GM10847 (cell line): ENCODE results near the gene ZNRF3.

Experiments used
- POLR2A ChIP-seq: IDR thresholded peaks from 2 replicates; pipeline ENCODE4 v1.6.1; 2011; ENCODE audit not compliant: insufficient read length; ENCODE audit errors: extremely low read depth

Gene ZNRF3

DNA sequence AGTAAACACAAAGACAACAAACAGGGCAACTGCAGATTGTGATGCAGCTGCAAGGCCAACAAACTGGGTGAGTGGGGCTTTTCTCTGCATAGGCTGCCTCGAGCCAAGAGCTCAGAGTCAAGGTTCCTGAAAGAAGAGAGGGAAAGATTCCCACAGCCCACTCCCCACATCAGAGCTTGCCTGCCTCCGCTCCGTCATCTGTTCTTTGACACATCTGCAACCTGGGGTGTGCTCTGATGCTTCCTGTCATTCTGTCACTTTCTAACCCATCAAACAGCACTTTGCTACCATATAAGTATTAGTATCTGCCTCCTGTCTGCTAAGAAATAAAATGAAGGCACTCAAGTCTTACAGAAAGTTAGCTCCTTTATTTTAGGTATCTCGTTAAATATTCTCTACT, 131.4 kb downstream of the ZNRF3 start:
- TF ChIP-seq POLR2A: no peak

DNA sequence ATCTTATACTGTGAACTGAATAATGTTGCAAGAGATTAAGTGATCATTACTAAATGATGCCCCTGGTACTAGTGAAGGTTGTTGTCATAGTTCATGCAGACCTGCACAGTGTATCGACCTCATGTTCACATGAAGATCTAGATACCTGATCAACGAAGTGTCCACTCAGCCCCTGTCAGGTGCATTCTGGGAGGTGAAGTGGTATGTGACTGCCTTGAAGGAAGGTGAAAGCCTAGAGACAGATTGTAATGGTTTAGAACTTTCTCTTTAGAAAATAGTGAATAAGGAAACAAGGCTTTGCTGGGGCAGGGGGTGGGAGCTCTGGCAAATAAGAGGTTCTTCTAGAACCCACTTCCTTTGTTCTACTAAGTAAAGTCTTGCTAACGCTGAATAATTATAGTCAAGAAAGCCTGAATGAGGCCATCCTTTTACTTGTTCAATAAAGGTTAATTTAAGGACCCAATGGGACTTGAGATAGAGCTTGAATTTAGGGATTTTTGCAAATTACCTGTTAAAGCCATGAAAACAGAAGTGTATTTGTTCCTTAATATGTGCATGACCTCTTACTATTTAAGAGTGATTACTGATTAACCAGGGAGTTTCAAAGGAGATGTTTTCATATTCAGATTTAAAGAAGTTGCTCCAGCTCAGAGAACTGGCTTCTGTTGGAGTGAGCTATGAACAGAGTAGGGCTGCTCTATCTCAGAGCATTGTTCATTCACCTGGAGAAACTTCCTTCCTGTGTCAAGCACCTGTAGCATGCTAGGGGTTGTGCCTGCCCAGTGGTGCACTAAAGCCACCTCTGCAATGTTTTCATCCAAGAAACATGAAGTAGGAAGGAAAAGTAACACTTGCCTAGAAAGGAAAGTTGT, 132.9 kb downstream of the ZNRF3 start:
- no peak for TF ChIP-seq POLR2A

DNA sequence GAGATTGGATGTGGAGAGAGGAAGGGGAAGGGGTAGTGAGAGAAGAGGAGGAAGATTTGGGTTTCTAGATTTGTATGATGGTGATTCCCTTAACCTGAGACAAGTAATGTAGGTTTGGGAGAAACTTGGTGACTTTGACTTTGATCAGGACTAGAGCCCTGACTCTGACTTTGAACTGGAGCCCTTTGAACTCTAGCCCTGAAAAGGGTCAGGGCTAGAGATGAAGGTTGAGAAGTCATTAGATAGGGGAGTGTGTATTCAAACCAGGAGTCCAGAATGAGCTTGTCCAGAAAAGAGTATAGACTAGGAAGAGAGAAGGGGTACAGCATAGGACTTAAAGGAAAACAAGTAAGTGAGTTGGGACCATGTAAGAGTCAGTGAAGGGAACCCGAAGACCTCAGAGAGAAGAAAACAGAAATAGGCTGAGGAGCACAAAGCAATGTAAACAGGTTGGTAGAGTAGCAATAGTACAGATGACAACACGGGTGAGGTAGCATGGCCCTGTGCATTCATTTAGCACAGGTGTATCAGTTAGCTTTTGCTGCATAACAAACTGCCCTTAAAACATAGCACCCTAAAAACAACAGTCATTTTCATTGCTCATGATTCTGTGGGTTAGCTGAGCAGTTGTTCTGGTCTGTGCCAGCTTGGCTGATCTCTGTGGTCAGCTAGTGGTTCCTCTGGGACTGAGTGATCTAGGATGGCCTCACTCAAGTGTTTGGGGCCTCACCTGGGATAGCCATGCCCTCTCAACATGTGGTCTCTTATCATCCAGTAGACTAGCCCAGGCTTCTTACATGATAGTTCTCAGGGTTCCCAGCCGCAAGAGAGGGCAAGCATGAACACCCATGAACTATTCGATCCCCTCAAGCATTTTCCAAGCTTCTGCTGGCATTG, 135.2 kb downstream of the ZNRF3 start:
- TF ChIP-seq POLR2A: no peak

DNA sequence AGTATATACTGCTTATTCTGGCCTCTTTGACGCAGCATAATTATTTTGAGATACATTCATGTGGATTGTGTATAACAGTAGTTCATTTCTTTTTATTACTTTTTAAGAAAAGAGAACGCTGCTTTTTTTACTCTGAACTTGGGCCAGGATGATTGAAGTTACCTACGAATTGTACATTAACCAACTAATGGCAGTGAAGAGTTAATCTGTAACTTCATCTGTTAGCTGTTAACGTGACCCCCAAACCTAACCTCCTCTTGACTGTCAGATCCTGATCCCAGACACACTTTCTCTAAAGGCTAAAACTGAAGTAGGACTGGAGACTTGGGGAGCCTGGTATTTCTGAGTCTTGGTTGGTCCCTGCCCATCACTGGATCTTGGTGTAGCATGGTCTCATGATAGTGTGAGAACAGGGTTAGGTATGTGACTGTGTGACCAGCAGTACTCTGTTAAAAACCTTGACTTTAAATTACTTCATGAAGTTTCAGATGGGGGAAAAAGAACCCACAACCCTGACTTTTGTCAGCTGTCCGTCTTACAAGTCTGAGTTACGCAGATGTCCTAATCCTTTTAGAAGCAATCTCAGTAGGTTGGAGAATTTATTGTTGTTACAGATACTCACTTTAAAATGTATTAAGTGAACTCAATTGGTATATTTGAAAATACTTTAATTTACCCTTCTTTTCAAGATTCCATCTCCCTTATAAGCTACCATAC, 138.9 kb downstream of the ZNRF3 start:
- no peak for TF ChIP-seq POLR2A

DNA sequence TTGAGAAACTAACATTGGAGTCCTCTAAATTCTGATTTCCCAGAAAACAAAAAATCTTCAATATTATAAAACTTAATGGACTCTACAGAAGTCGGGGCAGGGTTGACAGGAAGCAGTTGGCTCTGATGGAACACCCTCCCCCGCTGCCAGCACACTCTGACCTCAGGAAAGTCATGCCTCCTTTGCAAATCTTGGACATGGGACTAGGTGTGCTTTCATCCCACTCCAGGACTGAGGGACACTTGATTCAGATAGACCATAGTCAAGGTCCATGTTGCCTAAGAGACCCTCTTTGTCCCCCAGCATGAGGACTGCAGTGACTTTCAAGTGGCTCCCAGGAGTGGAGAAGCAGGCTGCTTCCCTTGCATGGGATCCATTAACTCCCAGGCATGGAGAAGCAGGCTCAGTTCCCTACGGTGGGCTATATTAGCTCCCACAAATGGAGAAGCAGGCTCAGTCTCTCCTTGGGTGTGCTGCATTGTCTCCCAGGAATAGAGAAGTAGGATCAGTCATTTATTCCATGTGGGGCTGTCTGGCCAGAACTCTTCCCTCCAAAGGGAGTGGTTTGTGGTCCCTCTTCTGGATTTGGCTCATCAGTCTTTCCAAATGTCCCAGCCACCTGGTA, 139.9 kb downstream of the ZNRF3 start:
- TF ChIP-seq POLR2A: no peak

DNA sequence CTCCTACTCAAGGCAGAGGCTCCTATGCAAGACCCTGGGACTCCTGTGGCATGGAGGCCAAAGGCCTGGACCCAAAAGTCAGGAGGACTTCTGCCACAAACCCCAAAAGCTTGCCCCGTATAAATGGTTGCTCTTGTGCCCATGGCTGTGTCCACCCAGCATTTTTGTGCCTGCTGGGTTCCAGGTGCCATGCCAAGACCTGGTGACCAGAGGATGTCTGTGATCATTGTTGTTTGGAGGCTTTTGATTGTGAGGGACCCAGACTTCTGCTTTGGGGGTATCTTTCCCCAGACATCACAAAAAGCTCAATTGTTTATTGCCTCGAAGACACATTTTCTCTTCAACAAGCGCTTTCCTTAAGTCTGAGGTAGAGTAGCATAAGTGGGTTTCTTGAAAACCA, 143.2 kb downstream of the ZNRF3 start:
- TF ChIP-seq POLR2A: no peak

DNA sequence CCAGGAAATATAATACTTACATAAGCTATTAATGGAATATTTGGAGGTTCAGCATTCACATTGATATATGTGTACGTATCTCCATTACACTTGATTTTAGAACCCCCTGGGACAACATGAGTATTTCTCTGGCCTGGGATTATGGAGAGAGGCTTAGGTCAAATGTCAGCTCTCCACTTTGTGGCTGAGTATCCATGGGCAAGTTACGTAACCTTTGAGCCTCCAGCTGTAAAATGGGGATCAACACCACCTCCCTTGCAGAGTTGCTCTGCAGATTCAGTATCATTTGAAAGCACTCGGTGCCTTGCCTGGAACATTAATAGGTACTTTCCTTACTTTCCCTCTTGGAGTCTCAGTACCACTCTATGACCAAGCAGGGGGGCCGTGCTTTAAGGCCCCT, 145.1 kb downstream of the ZNRF3 start:
- no peak for TF ChIP-seq POLR2A

DNA sequence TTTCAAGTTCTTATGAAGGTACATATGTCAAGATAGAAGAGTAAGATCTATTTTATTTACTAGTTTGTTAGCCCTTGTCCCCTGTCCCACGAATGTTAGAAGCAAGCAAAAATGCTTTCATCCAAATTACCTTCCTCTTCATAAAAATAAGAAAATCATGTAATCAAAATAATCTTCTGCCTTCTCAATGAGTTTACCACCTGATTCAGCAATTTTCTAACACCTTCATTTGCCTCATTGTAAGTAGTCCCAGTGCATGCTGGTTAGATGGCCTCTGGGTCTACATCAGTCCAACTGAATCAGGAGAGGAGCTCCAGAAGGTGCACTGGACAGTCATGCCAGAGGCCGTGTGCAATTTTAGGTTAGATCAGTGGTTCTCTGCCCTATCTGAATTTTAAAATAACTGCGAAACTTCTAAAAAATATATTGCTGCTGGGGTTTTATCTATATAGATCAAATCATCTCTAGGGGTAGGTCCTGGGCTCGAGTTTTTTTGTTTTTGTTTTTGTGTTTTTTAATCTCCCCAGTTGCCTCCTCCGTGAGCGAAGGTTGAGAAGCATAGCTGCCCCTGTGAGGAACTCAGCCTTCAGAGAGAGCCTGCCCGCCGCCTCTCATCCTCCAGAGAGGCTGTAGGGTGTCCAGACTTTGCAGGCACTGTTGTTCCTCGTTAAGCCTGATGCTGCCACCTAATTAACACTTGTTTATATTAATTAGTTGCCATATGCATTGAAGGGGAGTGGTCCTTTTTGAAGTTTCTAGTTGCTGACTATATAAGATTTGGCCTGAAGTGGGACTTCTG, 146.0 kb downstream of the ZNRF3 start:
- no peak for TF ChIP-seq POLR2A

DNA sequence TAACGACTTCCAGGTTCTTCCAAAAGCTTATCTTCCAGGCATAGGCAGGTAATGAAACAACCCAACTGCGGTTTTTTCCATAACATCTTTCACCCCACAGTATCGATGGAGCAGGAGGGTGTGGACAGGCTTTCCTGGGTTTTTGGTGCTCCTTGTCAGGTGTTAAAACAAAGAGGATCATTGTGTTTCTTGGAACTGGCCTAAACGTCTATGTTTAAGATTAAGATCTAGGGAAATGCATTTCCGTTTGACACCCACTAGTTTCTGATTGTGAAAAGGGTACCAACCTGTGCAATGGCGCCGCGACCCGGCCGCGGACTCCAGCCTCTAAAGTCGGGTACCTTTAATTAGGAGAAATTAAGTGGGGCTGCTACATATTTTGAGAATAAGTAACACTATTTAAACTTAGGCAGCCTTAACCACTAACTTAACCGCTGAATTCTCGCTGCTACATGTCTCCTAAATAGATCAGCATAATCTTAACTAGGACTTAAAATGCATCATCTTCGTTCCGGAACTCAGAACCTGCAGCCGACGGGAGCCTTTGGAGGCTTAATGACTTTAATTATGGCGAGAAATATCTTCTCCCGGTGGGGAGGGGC, 146.7 kb downstream of the ZNRF3 start:
- no peak for TF ChIP-seq POLR2A

DNA sequence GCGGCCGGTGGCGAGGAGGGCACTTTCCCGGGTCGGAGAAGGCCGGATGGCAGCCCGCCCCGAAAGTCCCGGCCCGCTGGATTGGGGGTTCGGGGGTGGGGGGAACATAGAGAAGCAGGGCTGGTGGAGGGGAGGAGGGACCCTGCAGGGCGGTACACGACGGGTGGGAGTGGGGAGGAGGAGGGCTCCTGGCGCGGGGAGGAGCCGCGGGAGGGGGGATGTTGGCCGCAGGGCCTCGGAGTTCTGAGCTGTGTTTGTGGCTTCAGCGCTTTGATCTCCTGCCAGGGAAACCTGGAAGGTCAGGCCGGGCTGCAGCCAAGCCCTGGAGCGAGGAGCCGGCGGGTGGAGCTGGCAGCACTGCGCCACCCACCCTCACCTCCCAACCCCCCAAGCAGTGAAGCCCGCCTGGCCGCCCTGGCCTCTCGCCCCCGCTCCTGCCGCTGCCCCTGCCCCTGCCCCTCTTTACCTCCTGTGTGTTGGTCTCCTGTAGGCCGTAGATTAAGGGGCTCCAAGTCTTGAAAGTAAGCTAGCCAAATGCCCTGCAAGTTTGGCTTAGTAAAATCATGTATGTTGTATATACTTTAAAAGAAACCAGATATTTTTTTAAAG, 147.3 kb downstream of the ZNRF3 start:
- TF ChIP-seq POLR2A: no peak

DNA sequence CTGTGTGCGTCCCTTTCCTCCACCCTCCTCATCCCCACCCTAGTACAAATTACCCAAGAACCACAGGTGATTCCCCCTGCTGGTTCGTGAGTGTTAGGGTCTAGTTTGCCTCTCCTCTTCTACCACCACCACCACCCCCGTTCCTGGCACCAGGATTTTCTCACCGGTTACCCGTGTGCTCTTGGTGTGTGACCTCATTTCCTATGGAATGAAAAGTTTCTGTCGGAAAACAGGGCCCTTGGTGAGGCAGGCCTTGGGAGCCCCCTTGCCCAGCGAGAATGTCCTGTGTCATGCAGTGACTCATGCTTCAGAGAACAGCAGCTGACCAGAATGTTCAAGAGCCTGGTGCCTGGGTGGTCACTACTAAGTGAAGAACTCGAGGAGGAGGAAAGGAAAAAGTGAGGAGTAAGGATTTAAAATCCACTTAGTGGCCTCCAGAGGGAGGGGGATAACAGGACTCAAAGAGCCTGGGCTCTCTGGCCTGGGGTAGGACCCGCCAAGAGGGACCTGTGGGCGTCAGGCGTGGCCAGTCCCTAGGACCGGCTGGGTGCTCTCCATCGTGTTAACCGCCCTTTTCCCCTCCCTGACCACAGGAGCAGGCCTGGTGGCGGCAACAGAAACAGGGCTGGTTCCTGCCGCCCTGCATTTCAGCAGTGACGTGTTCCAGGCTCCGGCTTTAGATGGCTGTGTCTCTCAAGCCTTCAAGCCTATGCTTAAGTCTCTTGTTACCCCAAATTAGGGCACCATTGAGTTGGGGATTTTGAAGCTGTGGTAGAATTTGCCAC, 148.0 kb downstream of the ZNRF3 start:
- no peak for TF ChIP-seq POLR2A

DNA sequence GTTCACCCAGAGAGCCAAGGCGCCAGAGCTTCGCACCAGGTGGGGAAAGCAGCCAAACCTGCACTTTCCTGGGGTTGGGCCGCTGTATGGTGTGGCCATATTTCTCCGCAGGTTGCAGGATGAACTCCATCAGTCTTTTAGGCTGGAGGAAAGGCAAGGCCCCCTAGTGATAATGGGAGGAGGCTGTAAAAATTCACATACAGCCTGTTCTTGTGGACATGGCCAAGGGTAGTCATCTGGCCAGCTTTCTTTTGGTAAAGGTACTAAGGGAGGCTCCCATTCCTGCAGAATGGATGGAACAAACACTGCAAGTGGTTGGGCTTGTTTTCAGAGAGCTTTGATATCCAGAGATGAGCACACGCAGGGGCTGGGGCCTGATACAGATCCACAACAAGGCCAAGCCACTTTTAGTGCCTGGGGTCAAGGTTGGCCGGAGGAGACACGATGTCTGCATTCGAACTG, 148.7 kb downstream of the ZNRF3 start:
- TF ChIP-seq POLR2A: no peak

DNA sequence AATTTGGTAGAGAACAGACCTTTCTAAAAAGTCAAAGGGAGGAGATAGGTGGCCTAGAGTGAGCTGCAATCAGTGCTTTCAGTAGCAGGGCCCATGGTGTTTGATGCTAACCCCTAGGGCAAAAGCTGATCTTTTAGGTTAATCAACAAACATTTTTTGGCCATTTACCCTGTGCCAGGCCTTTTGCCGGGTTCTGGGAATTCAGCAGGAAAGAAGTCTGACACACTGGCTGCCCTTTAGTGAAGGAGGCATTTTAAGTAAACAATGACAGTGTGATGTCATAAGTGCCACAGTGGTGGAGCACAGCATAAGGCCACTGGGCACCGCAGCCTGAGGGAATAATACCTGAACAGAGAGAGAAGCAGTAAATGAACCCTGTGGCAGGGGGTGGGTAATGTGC, 149.2 kb downstream of the ZNRF3 start:
- TF ChIP-seq POLR2A: no peak
